WTC11 (cell line): ENCODE results near the gene SRPK1. TPM values are rescaled to one million over a fixed set of nuclear protein-coding genes. Genes with fewer than 3 reads are reported as not detected.
A peak's percentile ranks its signal among the peaks of the same experiment; 100 is the strongest.

Experiments used
- ATAC-seq: fragments of 200-7000 bp; cut with Tn5 transposase; 2 replicates; pipeline ENCODE4 v1.10.0; 2021; ENCODE audit warnings: mild to moderate bottlenecking, moderate library complexity
- CTCF ChIA-PET: fragments of 300-600 bp; sonication (Branson Sonifier 250); formaldehyde crosslinking; loops from one replicate; lab custom pipeline; 2021; ENCODE audit warnings: antibody characterized with exemption; lab: Charles Lee
- POLR2A ChIA-PET: fragments of 350-600 bp; sonication (Branson Sonifier 250); formaldehyde crosslinking; loops from one replicate; lab custom pipeline; 2021; ENCODE audit warnings: antibody characterized with exemption; lab: Charles Lee
- DNase-seq: peaks from one replicate; pipeline ENCODE4 v3.0.0; 2021; ENCODE audit warnings: low spot score
- H3K27ac Mint-ChIP-seq: 2 replicates; pipeline ENCODE4 v1.8.0; 2021; ENCODE audit warnings: mixed read lengths
- H3K27me3 Mint-ChIP-seq: 2 replicates; pipeline ENCODE4 v1.8.0; 2021; ENCODE audit warnings: low read depth, mild to moderate bottlenecking, moderate library complexity, mixed read lengths
- H3K36me3 Mint-ChIP-seq: 2 replicates; pipeline ENCODE4 v1.8.0; 2021; ENCODE audit warnings: mixed read lengths
- H3K4me1 Mint-ChIP-seq: 2 replicates; pipeline ENCODE4 v1.8.0; 2022; ENCODE audit warnings: mixed read lengths
- H3K4me3 Mint-ChIP-seq: 2 replicates; pipeline ENCODE4 v1.8.0; 2021; ENCODE audit warnings: mild to moderate bottlenecking, moderate library complexity, mixed read lengths
- H3K9me3 Mint-ChIP-seq: 2 replicates; pipeline ENCODE4 v1.8.0; 2021; ENCODE audit warnings: mixed read lengths
- GTF2I ChIP-seq: fragments of 250-450 bp; sonication (Bioruptor Pico); conservative IDR thresholded peaks from 2 replicates; pipeline ENCODE4 v1.4.0; 2021; ENCODE audit warnings: mild to moderate bottlenecking
- IRF2 ChIP-seq: sonication (generic); formaldehyde crosslinking; IDR thresholded peaks from 2 replicates; pipeline ENCODE4 v1.8.0; 2022; ENCODE audit warnings: low read depth, missing genetic modification reagents, borderline replicate concordance
- KAT7 ChIP-seq: sonication (generic); formaldehyde crosslinking; IDR thresholded peaks from 2 replicates; pipeline ENCODE4 v1.8.1; 2023; ENCODE audit warnings: missing genetic modification reagents, mild to moderate bottlenecking, borderline replicate concordance
- NFE2L1 ChIP-seq: sonication (generic); formaldehyde crosslinking; IDR thresholded peaks from 2 replicates; pipeline ENCODE4 v1.8.1; 2023; ENCODE audit warnings: missing genetic modification reagents
- NR1H2 ChIP-seq: sonication (generic); formaldehyde crosslinking; IDR thresholded peaks from 2 replicates; pipeline ENCODE4 v1.9.0; 2021; ENCODE audit warnings: mild to moderate bottlenecking, moderate library complexity, missing genetic modification reagents
- NR2C2 ChIP-seq: sonication (generic); formaldehyde crosslinking; IDR thresholded peaks from 2 replicates; pipeline ENCODE4 v1.8.0; 2022; ENCODE audit warnings: mild to moderate bottlenecking, missing genetic modification reagents
- SP1 ChIP-seq: sonication (generic); formaldehyde crosslinking; conservative IDR thresholded peaks from 2 replicates; pipeline ENCODE4 v1.8.1; 2022; ENCODE audit warnings: missing genetic modification reagents
- TEAD1 ChIP-seq: sonication (generic); formaldehyde crosslinking; IDR thresholded peaks from 2 replicates; pipeline ENCODE4 v1.8.0; 2022; ENCODE audit warnings: mild to moderate bottlenecking, missing genetic modification reagents
- ZNF232 ChIP-seq: sonication (generic); formaldehyde crosslinking; IDR thresholded peaks from 2 replicates; pipeline ENCODE4 v1.8.0; 2022; ENCODE audit warnings: mild to moderate bottlenecking, missing genetic modification reagents
- ZNF317 ChIP-seq: sonication (generic); formaldehyde crosslinking; IDR thresholded peaks from 2 replicates; pipeline ENCODE4 v1.8.1; 2023; ENCODE audit warnings: low read depth, mild to moderate bottlenecking, moderate library complexity, missing genetic modification reagents, borderline replicate concordance
- ZNF671 ChIP-seq: fragments of 250-450 bp; sonication (Bioruptor Pico); IDR thresholded peaks from 2 replicates; pipeline ENCODE4 v1.8.0; 2021; ENCODE audit warnings: mild to moderate bottlenecking
- total RNA-seq: library from RNA; stranded (reverse); gene quantifications from 3 replicates; pipeline ENCODE4 v1.2.3, GENCODE V29; 2021
- TF ChIP-seq, protein P1 (sequence below): sonication (generic); formaldehyde crosslinking; IDR thresholded peaks from 2 replicates; pipeline ENCODE4 v1.8.0; 2022; ENCODE audit warnings: missing genetic modification reagents
- TF ChIP-seq, protein P2 (sequence below): sonication (generic); formaldehyde crosslinking; IDR thresholded peaks from 2 replicates; pipeline ENCODE4 v1.8.0; 2022; ENCODE audit warnings: mild to moderate bottlenecking, missing genetic modification reagents
- TF ChIP-seq, protein P3 (sequence below): sonication (generic); formaldehyde crosslinking; conservative IDR thresholded peaks from 2 replicates; pipeline ENCODE4 v1.8.1; 2023; ENCODE audit warnings: mild to moderate bottlenecking, low read depth, missing genetic modification reagents, moderate library complexity
- TF ChIP-seq, protein P4 (sequence below): sonication (generic); formaldehyde crosslinking; conservative IDR thresholded peaks from 2 replicates; pipeline ENCODE4 v1.8.1; 2022; ENCODE audit warnings: mild to moderate bottlenecking, missing genetic modification reagents
- TF ChIP-seq, protein P5 (sequence below): sonication (generic); formaldehyde crosslinking; IDR thresholded peaks from 2 replicates; pipeline ENCODE4 v1.8.0; 2022; ENCODE audit warnings: mild to moderate bottlenecking, missing genetic modification reagents
- TF ChIP-seq, protein P6 (sequence below): sonication (generic); formaldehyde crosslinking; IDR thresholded peaks from 2 replicates; pipeline ENCODE4 v1.8.0; 2023; ENCODE audit warnings: missing genetic modification reagents, mild to moderate bottlenecking, borderline replicate concordance
- TF ChIP-seq, protein P7 (sequence below): fragments of 250-450 bp; sonication (Bioruptor Pico); IDR thresholded peaks from 2 replicates; pipeline ENCODE4 v1.8.0; 2021; ENCODE audit warnings: mild to moderate bottlenecking
- TF ChIP-seq, protein P8 (sequence below): sonication (generic); formaldehyde crosslinking; IDR thresholded peaks from 2 replicates; pipeline ENCODE4 v1.8.1; 2023; ENCODE audit warnings: mild to moderate bottlenecking, moderate library complexity, missing genetic modification reagents
- TF ChIP-seq, protein P9 (sequence below): fragments of 200-600 bp; IDR thresholded peaks from 2 replicates; pipeline ENCODE4 v1.8.0; 2022; ENCODE audit warnings: antibody characterized with exemption

Gene SRPK1
- total RNA-seq, 1 experiment from 2014 or later = 100.0 TPM

DNA sequence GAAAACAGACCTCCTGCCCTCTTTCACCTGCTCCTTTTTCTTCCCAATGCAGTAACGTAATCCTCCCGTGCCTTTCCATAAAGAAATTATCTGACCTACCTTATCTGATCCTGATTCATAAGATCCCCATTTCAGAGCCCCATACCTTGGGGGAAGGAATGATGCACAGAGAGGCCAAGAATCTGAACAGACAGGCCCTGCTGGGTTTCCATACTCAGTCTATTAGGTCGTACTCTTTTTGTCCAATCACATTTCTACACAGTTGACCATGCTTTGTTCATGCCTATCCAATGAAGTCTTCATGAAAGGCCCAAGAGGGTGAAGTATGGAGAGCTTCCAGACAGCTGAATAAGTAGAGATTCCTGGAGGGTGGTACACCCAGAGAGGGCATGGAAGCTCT lies 25.3 kb downstream of the SRPK1 start (continued):
- TF ChIP-seq, protein P1, sequence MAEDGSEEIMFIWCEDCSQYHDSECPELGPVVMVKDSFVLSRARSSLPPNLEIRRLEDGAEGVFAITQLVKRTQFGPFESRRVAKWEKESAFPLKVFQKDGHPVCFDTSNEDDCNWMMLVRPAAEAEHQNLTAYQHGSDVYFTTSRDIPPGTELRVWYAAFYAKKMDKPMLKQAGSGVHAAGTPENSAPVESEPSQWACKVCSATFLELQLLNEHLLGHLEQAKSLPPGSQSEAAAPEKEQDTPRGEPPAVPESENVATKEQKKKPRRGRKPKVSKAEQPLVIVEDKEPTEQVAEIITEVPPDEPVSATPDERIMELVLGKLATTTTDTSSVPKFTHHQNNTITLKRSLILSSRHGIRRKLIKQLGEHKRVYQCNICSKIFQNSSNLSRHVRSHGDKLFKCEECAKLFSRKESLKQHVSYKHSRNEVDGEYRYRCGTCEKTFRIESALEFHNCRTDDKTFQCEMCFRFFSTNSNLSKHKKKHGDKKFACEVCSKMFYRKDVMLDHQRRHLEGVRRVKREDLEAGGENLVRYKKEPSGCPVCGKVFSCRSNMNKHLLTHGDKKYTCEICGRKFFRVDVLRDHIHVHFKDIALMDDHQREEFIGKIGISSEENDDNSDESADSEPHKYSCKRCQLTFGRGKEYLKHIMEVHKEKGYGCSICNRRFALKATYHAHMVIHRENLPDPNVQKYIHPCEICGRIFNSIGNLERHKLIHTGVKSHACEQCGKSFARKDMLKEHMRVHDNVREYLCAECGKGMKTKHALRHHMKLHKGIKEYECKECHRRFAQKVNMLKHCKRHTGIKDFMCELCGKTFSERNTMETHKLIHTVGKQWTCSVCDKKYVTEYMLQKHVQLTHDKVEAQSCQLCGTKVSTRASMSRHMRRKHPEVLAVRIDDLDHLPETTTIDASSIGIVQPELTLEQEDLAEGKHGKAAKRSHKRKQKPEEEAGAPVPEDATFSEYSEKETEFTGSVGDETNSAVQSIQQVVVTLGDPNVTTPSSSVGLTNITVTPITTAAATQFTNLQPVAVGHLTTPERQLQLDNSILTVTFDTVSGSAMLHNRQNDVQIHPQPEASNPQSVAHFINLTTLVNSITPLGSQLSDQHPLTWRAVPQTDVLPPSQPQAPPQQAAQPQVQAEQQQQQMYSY (CRISPR knock-in tag) = no peak
- TF ChIP-seq ZNF232 (CRISPR knock-in tag) = no peak
- TF ChIP-seq NR1H2 = no peak
- TF ChIP-seq, protein P2, sequence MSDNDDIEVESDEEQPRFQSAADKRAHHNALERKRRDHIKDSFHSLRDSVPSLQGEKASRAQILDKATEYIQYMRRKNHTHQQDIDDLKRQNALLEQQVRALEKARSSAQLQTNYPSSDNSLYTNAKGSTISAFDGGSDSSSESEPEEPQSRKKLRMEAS = no peak
- TF ChIP-seq NFE2L1 = no peak
- TF ChIP-seq SP1 (CRISPR knock-in tag) = no peak
- TF ChIP-seq, protein P3, sequence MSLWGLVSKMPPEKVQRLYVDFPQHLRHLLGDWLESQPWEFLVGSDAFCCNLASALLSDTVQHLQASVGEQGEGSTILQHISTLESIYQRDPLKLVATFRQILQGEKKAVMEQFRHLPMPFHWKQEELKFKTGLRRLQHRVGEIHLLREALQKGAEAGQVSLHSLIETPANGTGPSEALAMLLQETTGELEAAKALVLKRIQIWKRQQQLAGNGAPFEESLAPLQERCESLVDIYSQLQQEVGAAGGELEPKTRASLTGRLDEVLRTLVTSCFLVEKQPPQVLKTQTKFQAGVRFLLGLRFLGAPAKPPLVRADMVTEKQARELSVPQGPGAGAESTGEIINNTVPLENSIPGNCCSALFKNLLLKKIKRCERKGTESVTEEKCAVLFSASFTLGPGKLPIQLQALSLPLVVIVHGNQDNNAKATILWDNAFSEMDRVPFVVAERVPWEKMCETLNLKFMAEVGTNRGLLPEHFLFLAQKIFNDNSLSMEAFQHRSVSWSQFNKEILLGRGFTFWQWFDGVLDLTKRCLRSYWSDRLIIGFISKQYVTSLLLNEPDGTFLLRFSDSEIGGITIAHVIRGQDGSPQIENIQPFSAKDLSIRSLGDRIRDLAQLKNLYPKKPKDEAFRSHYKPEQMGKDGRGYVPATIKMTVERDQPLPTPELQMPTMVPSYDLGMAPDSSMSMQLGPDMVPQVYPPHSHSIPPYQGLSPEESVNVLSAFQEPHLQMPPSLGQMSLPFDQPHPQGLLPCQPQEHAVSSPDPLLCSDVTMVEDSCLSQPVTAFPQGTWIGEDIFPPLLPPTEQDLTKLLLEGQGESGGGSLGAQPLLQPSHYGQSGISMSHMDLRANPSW (CRISPR knock-in tag) = no peak
- TF ChIP-seq ZNF671 (CRISPR knock-in tag) = no peak
- TF ChIP-seq, protein P4, sequence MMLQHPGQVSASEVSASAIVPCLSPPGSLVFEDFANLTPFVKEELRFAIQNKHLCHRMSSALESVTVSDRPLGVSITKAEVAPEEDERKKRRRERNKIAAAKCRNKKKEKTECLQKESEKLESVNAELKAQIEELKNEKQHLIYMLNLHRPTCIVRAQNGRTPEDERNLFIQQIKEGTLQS = no peak
- TF ChIP-seq, protein P5, sequence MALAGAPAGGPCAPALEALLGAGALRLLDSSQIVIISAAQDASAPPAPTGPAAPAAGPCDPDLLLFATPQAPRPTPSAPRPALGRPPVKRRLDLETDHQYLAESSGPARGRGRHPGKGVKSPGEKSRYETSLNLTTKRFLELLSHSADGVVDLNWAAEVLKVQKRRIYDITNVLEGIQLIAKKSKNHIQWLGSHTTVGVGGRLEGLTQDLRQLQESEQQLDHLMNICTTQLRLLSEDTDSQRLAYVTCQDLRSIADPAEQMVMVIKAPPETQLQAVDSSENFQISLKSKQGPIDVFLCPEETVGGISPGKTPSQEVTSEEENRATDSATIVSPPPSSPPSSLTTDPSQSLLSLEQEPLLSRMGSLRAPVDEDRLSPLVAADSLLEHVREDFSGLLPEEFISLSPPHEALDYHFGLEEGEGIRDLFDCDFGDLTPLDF (CRISPR knock-in tag) = no peak
- TF ChIP-seq, protein P6, sequence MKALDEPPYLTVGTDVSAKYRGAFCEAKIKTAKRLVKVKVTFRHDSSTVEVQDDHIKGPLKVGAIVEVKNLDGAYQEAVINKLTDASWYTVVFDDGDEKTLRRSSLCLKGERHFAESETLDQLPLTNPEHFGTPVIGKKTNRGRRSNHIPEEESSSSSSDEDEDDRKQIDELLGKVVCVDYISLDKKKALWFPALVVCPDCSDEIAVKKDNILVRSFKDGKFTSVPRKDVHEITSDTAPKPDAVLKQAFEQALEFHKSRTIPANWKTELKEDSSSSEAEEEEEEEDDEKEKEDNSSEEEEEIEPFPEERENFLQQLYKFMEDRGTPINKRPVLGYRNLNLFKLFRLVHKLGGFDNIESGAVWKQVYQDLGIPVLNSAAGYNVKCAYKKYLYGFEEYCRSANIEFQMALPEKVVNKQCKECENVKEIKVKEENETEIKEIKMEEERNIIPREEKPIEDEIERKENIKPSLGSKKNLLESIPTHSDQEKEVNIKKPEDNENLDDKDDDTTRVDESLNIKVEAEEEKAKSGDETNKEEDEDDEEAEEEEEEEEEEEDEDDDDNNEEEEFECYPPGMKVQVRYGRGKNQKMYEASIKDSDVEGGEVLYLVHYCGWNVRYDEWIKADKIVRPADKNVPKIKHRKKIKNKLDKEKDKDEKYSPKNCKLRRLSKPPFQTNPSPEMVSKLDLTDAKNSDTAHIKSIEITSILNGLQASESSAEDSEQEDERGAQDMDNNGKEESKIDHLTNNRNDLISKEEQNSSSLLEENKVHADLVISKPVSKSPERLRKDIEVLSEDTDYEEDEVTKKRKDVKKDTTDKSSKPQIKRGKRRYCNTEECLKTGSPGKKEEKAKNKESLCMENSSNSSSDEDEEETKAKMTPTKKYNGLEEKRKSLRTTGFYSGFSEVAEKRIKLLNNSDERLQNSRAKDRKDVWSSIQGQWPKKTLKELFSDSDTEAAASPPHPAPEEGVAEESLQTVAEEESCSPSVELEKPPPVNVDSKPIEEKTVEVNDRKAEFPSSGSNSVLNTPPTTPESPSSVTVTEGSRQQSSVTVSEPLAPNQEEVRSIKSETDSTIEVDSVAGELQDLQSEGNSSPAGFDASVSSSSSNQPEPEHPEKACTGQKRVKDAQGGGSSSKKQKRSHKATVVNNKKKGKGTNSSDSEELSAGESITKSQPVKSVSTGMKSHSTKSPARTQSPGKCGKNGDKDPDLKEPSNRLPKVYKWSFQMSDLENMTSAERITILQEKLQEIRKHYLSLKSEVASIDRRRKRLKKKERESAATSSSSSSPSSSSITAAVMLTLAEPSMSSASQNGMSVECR = no peak
- no peak for TF ChIP-seq IRF2 (CRISPR knock-in tag)
- TF ChIP-seq, all 79 proteins: peak for 0

DNA sequence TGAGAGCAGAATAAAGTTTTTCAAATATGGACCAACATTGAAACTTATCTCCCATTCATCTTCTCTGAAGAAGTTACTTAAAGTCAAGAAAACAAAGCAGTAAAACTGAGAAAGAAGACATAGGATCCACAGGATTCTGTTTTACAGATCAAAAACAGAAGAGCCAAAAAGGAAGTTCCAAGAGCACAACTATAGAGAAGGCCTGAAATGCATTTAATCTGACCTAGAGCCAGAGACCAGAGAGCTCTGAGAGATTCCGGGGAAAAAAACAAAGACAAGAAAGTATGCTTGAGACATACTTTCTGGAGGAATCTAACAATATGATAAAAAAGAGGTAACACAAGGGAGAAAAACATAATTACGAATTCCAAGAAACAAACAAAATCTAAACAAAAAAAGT lies 26.1 kb downstream of the SRPK1 start:
- no peaks in the 10 kb centered on the region for H3K27me3 Mint-ChIP-seq
- DNase-seq (no peak), ATAC-seq (no peak)
- peaks cover 19% of the 10 kb centered on the region for H3K36me3 Mint-ChIP-seq
- CTCF ChIA-PET = interaction anchor here (0.6 kb wide), 1 partner anchor 229 kb away, joined by 3 read pairs; no protein-coding TSS in a partner anchor
- POLR2A ChIA-PET = no interaction called here
- H3K27ac Mint-ChIP-seq = peak overlapping the region; percentile 71
- H3K9me3 Mint-ChIP-seq = no peaks in the 10 kb centered on the region
- H3K4me3 Mint-ChIP-seq = no peak overlapping the region
- H3K4me1 Mint-ChIP-seq = peaks cover 26% of the 10 kb centered on the region
- TF ChIP-seq NR2C2 (CRISPR knock-in tag) (no peak), ZNF317 (CRISPR knock-in tag) (no peak), TEAD1 (CRISPR knock-in tag) (no peak), KAT7 (no peak), GTF2I (CRISPR knock-in tag) (no peak), ZNF671 (CRISPR knock-in tag) (no peak)
- TF ChIP-seq, protein P7, sequence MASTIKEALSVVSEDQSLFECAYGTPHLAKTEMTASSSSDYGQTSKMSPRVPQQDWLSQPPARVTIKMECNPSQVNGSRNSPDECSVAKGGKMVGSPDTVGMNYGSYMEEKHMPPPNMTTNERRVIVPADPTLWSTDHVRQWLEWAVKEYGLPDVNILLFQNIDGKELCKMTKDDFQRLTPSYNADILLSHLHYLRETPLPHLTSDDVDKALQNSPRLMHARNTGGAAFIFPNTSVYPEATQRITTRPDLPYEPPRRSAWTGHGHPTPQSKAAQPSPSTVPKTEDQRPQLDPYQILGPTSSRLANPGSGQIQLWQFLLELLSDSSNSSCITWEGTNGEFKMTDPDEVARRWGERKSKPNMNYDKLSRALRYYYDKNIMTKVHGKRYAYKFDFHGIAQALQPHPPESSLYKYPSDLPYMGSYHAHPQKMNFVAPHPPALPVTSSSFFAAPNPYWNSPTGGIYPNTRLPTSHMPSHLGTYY (CRISPR knock-in tag) = no peak
- TF ChIP-seq, protein P8, sequence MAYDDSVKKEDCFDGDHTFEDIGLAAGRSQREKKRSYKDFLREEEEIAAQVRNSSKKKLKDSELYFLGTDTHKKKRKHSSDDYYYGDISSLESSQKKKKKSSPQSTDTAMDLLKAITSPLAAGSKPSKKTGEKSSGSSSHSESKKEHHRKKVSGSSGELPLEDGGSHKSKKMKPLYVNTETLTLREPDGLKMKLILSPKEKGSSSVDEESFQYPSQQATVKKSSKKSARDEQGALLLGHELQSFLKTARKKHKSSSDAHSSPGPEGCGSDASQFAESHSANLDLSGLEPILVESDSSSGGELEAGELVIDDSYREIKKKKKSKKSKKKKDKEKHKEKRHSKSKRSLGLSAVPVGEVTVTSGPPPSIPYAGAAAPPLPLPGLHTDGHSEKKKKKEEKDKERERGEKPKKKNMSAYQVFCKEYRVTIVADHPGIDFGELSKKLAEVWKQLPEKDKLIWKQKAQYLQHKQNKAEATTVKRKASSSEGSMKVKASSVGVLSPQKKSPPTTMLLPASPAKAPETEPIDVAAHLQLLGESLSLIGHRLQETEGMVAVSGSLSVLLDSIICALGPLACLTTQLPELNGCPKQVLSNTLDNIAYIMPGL (CRISPR knock-in tag) = no peak
- TF ChIP-seq, protein P9, sequence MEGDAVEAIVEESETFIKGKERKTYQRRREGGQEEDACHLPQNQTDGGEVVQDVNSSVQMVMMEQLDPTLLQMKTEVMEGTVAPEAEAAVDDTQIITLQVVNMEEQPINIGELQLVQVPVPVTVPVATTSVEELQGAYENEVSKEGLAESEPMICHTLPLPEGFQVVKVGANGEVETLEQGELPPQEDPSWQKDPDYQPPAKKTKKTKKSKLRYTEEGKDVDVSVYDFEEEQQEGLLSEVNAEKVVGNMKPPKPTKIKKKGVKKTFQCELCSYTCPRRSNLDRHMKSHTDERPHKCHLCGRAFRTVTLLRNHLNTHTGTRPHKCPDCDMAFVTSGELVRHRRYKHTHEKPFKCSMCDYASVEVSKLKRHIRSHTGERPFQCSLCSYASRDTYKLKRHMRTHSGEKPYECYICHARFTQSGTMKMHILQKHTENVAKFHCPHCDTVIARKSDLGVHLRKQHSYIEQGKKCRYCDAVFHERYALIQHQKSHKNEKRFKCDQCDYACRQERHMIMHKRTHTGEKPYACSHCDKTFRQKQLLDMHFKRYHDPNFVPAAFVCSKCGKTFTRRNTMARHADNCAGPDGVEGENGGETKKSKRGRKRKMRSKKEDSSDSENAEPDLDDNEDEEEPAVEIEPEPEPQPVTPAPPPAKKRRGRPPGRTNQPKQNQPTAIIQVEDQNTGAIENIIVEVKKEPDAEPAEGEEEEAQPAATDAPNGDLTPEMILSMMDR = no peak
